K562 (cell line): ENCODE data around the gene TADA2A. TPM values are rescaled to one million over a fixed set of nuclear protein-coding genes. Genes with fewer than 3 reads are reported as not detected.
A peak's percentile ranks its signal among the peaks of the same experiment; 100 is the strongest.

ENCODE experiments used
- ARID2 ChIP-seq: fragments of 450-650 bp; IDR thresholded peaks from 2 replicates; pipeline ENCODE4 v1.6.1; 2017; ENCODE audit warnings: antibody characterized with exemption, mild to moderate bottlenecking
- ASH1L ChIP-seq: fragments of 450-650 bp; IDR thresholded peaks from 2 replicates; pipeline ENCODE4 v1.6.1; 2018; ENCODE audit warnings: borderline replicate concordance, mild to moderate bottlenecking, low read depth; ENCODE audit not compliant: partially characterized antibody
- ATF7 ChIP-seq: fragments of 450-650 bp; IDR thresholded peaks from 2 replicates; pipeline ENCODE4 v1.7.1; 2014; ENCODE audit warnings: mild to moderate bottlenecking, moderate library complexity
- C11orf30 ChIP-seq: fragments of 450-650 bp; IDR thresholded peaks from 2 replicates; pipeline ENCODE4 v1.6.1; 2016; ENCODE audit warnings: low read depth, mild to moderate bottlenecking
- CBX8 ChIP-seq: fragments of 200-600 bp; sonication (generic); IDR thresholded peaks from 2 replicates; pipeline ENCODE4 v1.6.1; 2012; ENCODE audit warnings: borderline replicate concordance, mixed run types, low read depth, mild to moderate bottlenecking, moderate library complexity, mixed read lengths, low read length, control low read depth, inconsistent platforms; ENCODE audit not compliant: poor library complexity, severe bottlenecking; ENCODE audit errors: extremely low read depth
- CCNT2 ChIP-seq: IDR thresholded peaks from 2 replicates; pipeline ENCODE4 v1.6.1; 2011; ENCODE audit warnings: borderline replicate concordance, low read depth, mild to moderate bottlenecking, moderate library complexity, mixed read lengths, low read length; ENCODE audit not compliant: insufficient read length; ENCODE audit errors: extremely low read depth
- CREM ChIP-seq: IDR thresholded peaks from 2 replicates; pipeline ENCODE4 v1.6.1; 2014; ENCODE audit warnings: antibody characterized with exemption, low read depth
- CTBP1 ChIP-seq: fragments of 450-650 bp; IDR thresholded peaks from 2 replicates; pipeline ENCODE4 v1.6.1; 2016; ENCODE audit warnings: borderline replicate concordance
- ETS2 ChIP-seq: IDR thresholded peaks from 2 replicates; pipeline ENCODE4 v1.6.1; 2016; ENCODE audit warnings: borderline replicate concordance, missing genetic modification characterization, mild to moderate bottlenecking, moderate library complexity, missing compliant biosample characterization; ENCODE audit not compliant: poor library complexity, severe bottlenecking
- GTF2F1 ChIP-seq: IDR thresholded peaks from 2 replicates; pipeline ENCODE4 v1.6.1; 2011; ENCODE audit warnings: low read depth, low read length, improper control_type of control experiment
- NR1H2 ChIP-seq: sonication (generic); formaldehyde crosslinking; IDR thresholded peaks from 2 replicates; pipeline ENCODE4 v1.4.0; 2020; ENCODE audit warnings: mild to moderate bottlenecking, missing genetic modification reagents
- PHB ChIP-seq: fragments of 250-450 bp; sonication (Bioruptor Pico); IDR thresholded peaks from 2 replicates; pipeline ENCODE4 v1.5.0; 2021
- PML ChIP-seq: IDR thresholded peaks from 2 replicates; pipeline ENCODE4 v1.6.1; 2012; ENCODE audit warnings: low read length, inconsistent platforms
- SMAD1 ChIP-seq: fragments of 150-350 bp; IDR thresholded peaks from 2 replicates; pipeline ENCODE4 v1.6.1; 2014; ENCODE audit warnings: low read length, low read depth; ENCODE audit not compliant: partially characterized antibody
- TEAD1 ChIP-seq, 2 experiments: fragments of 450-650 bp in 1 of 2; sonication (generic) in 1 of 2; formaldehyde crosslinking; IDR thresholded peaks; 2 replicates each; pipeline versions ENCODE4 v1.4.0 to v1.8.0; 2020 to 2022; ENCODE audit warnings: mild to moderate bottlenecking in 2 of 2, missing genetic modification reagents in 1 of 2
- TGIF2 ChIP-seq: sonication (generic); formaldehyde crosslinking; IDR thresholded peaks from 2 replicates; pipeline ENCODE4 v1.8.1; 2022; ENCODE audit warnings: mild to moderate bottlenecking, missing genetic modification reagents, moderate library complexity
- THRAP3 ChIP-seq: fragments of 450-650 bp; IDR thresholded peaks from 2 replicates; pipeline ENCODE4 v1.6.1; 2016; ENCODE audit warnings: mild to moderate bottlenecking, inconsistent platforms, borderline replicate concordance
- ZBTB17 ChIP-seq: fragments of 450-650 bp; formaldehyde crosslinking; IDR thresholded peaks from 2 replicates; pipeline ENCODE4 v1.4.0; 2020; ENCODE audit warnings: mild to moderate bottlenecking
- ZNF551 ChIP-seq: fragments of 250-450 bp; sonication (Bioruptor Pico); IDR thresholded peaks from 2 replicates; pipeline ENCODE4 v1.5.0; 2021; ENCODE audit warnings: mild to moderate bottlenecking, moderate library complexity
- polyA plus RNA-seq, 8 experiments: library from polyadenylated mRNA; depleted of rRNA in 4 of 8; stranded (reverse) in 5 of 8; unstranded in 3 of 8; fragments of >200 nt; fragmentation: Nextera tagmentation in 2 of 8; fragmentation: Illumina TruSeq in 1 of 8; extraction: Ambion mirVana in 2 of 8; extraction: Trizol in 1 of 8; gene quantifications; 2 replicates each; pipeline versions ENCODE4 v1.2.1 to v1.2.3, GENCODE V29; 2011 to 2014; ENCODE audit warnings: inconsistent platforms in 1 of 8, missing spikeins in 1 of 8
- total RNA-seq, 7 experiments: library from RNA; depleted of rRNA in 6 of 7; stranded (reverse); fragments of >200 nt in 6 of 7; fragmentation: Illumina TruSeq in 2 of 7; extraction: Trizol in 2 of 7; gene quantifications; 2 replicates each; pipeline versions ENCODE4 v1.2.1 to v1.2.3, GENCODE V29; 2011 to 2021; ENCODE audit warnings: low replicate concordance in 1 of 7
- TF ChIP-seq, protein P1 (sequence below): fragments of 250-450 bp; sonication (Bioruptor Pico); IDR thresholded peaks from 2 replicates; pipeline ENCODE4 v1.5.0; 2020; ENCODE audit warnings: mild to moderate bottlenecking, borderline replicate concordance
- TF ChIP-seq, protein P2 (sequence below): sonication (generic); formaldehyde crosslinking; IDR thresholded peaks from 2 replicates; pipeline ENCODE4 v1.8.1; 2023; ENCODE audit warnings: mild to moderate bottlenecking, missing genetic modification reagents
- TF ChIP-seq, protein P3 (sequence below): IDR thresholded peaks from 2 replicates; pipeline ENCODE4 v1.6.1; 2011; ENCODE audit not compliant: insufficient read length; ENCODE audit errors: extremely low read depth
- TF ChIP-seq, protein P4 (sequence below): fragments of 200-400 bp; formaldehyde crosslinking; IDR thresholded peaks from 2 replicates; pipeline ENCODE4 v1.6.1; 2017; ENCODE audit warnings: mild to moderate bottlenecking, low read depth, low read length, moderate library complexity

Gene TADA2A
- total and polyA plus RNA-seq, 9 of the 15 experiments (the other 6 are each of a cell fraction or from before 2014, with no cell fraction given): 13.8 to 37.7 (median 25.0) TPM

DNA sequence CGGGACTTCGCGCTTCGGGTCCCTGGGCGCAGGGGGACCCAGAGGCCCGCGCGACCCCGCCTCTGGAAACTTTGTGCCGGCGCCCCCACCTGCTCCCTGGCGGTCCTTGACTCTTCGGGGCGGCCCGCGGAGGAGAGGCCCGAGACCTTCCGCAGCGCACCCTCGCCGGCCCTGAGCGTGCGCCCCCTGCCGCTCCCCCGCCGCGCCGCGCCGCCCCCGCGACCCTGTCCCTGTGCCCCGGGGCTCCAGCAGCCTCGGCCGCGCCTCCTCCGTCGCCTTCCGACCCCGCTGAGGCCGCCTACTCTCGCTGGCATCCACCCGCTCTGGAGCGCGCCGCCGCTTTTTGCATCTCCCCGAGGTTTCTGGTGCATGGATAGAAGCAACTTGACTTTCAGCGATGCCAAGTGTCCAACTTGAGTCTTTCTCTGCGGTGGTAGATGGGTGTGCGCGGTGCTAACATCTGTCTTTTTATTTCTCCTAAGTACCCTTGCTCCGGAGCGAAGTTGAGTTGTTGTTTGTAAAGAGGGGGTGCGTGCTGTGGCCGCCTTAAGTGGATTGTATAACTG, 83.4 kb downstream of the TADA2A start (continued):
- TF ChIP-seq GTF2F1 (no peak), ASH1L (no peak), NR1H2 (no peak), ETS2 (tag) (no peak), TEAD1 (CRISPR knock-in tag; IDR thresholded peaks at IDR 0.05) (no peak), ATF7 (no peak), C11orf30 (no peak), PHB (no peak), CBX8 (no peak), ARID2 (no peak), ZNF551 (CRISPR knock-in tag) (no peak), TGIF2 (CRISPR knock-in tag) (no peak), ZBTB17 (no peak), CTBP1 (peak; percentile 58), PML (no peak), CCNT2 (peak; percentile 42), CREM (peak; percentile 46; the same call in 1 of the 2 replicates), THRAP3 (no peak), SMAD1 (no peak)
- TF ChIP-seq, protein P1, sequence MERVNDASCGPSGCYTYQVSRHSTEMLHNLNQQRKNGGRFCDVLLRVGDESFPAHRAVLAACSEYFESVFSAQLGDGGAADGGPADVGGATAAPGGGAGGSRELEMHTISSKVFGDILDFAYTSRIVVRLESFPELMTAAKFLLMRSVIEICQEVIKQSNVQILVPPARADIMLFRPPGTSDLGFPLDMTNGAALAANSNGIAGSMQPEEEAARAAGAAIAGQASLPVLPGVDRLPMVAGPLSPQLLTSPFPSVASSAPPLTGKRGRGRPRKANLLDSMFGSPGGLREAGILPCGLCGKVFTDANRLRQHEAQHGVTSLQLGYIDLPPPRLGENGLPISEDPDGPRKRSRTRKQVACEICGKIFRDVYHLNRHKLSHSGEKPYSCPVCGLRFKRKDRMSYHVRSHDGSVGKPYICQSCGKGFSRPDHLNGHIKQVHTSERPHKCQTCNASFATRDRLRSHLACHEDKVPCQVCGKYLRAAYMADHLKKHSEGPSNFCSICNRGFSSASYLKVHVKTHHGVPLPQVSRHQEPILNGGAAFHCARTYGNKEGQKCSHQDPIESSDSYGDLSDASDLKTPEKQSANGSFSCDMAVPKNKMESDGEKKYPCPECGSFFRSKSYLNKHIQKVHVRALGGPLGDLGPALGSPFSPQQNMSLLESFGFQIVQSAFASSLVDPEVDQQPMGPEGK: no peak
- TF ChIP-seq, protein P2, sequence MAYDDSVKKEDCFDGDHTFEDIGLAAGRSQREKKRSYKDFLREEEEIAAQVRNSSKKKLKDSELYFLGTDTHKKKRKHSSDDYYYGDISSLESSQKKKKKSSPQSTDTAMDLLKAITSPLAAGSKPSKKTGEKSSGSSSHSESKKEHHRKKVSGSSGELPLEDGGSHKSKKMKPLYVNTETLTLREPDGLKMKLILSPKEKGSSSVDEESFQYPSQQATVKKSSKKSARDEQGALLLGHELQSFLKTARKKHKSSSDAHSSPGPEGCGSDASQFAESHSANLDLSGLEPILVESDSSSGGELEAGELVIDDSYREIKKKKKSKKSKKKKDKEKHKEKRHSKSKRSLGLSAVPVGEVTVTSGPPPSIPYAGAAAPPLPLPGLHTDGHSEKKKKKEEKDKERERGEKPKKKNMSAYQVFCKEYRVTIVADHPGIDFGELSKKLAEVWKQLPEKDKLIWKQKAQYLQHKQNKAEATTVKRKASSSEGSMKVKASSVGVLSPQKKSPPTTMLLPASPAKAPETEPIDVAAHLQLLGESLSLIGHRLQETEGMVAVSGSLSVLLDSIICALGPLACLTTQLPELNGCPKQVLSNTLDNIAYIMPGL (CRISPR knock-in tag): no peak
- TF ChIP-seq, protein P3, sequence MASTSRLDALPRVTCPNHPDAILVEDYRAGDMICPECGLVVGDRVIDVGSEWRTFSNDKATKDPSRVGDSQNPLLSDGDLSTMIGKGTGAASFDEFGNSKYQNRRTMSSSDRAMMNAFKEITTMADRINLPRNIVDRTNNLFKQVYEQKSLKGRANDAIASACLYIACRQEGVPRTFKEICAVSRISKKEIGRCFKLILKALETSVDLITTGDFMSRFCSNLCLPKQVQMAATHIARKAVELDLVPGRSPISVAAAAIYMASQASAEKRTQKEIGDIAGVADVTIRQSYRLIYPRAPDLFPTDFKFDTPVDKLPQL: no peak
- TF ChIP-seq, protein P4, sequence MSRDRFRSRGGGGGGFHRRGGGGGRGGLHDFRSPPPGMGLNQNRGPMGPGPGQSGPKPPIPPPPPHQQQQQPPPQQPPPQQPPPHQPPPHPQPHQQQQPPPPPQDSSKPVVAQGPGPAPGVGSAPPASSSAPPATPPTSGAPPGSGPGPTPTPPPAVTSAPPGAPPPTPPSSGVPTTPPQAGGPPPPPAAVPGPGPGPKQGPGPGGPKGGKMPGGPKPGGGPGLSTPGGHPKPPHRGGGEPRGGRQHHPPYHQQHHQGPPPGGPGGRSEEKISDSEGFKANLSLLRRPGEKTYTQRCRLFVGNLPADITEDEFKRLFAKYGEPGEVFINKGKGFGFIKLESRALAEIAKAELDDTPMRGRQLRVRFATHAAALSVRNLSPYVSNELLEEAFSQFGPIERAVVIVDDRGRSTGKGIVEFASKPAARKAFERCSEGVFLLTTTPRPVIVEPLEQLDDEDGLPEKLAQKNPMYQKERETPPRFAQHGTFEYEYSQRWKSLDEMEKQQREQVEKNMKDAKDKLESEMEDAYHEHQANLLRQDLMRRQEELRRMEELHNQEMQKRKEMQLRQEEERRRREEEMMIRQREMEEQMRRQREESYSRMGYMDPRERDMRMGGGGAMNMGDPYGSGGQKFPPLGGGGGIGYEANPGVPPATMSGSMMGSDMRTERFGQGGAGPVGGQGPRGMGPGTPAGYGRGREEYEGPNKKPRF: no peak
